T-cell (primary cell): ENCODE results near the gene ANAPC2. TPM values are rescaled to one million over a fixed set of nuclear protein-coding genes. Genes with fewer than 3 reads are reported as not detected.

Experiments used
- ATAC-seq, 4 experiments: fragments of 200-7000 bp in 3 of 4; fragments of 150-1000 bp in 1 of 4; cut with Tn5 transposase; replicated peaks in 1 of 4; 1 replicate in 3 of 4; 2 replicates in 1 of 4; pipeline ENCODE4 v1.10.0; 2021; ENCODE audit warnings: moderate library complexity in 3 of 4, mild to moderate bottlenecking in 2 of 4, moderate number of reproducible peaks in 1 of 4
- CTCF ChIA-PET, 2 donors: fragments of 300-600 bp; sonication (Branson Sonifier 250); formaldehyde crosslinking; loops; one replicate each; lab custom pipeline; 2022; ENCODE audit warnings: antibody characterized with exemption in 2 of 2; lab: Charles Lee
- POLR2A ChIA-PET, 2 donors: fragments of 300-600 bp; sonication (Branson Sonifier 250); formaldehyde crosslinking; loops; one replicate each; lab custom pipeline; 2022; ENCODE audit warnings: antibody characterized with exemption in 2 of 2; lab: Charles Lee
- DNase-seq, 35 experiments: peaks; one replicate each; pipeline versions ENCODE4 v3.0.0 to v3.0.0-alpha.2; 2013 to 2023
- H3K27ac ChIP-seq: one replicate; pipeline ENCODE4 v1.5.1; 2013; ENCODE audit warnings: low read length
- H3K27me3 ChIP-seq, 2 experiments: replicated peaks in 1 of 2; 1 replicate in 1 of 2; 2 replicates in 1 of 2; pipeline versions ENCODE4 v1.6.1 to v1.7.0; 2013; ENCODE audit warnings: low read length in 1 of 2, mixed read lengths in 1 of 2; ENCODE audit not compliant: control insufficient read depth in 2 of 2, insufficient read depth in 2 of 2; ENCODE audit errors: extremely low read depth in 1 of 2
- H3K36me3 ChIP-seq, 2 donors: 1 replicate in 1 of 2; 2 replicates in 1 of 2; pipeline versions ENCODE4 v1.6.1 to v1.7.0; 2013; ENCODE audit warnings: low read length in 1 of 2; ENCODE audit not compliant: control insufficient read depth in 2 of 2, insufficient read depth in 1 of 2; ENCODE audit errors: extremely low read depth in 1 of 2
- H3K4me1 ChIP-seq, 2 experiments: 1 replicate in 1 of 2; 2 replicates in 1 of 2; pipeline versions ENCODE4 v1.6.1 to v1.7.0; 2013; ENCODE audit warnings: low read length in 2 of 2, mixed read lengths in 1 of 2; ENCODE audit not compliant: insufficient read depth in 2 of 2, control insufficient read depth in 1 of 2; ENCODE audit errors: extremely low read depth in 1 of 2
- H3K4me3 ChIP-seq, 2 donors: 1 replicate in 1 of 2; 2 replicates in 1 of 2; pipeline versions ENCODE4 v1.5.1 to v1.7.0; 2013; ENCODE audit warnings: mild to moderate bottlenecking in 2 of 2, low read length in 1 of 2, moderate library complexity in 1 of 2; ENCODE audit not compliant: control insufficient read depth in 1 of 2; ENCODE audit errors: extremely low read depth in 1 of 2
- H3K9me3 ChIP-seq: 2 replicates; pipeline ENCODE4 v1.7.0; 2013
- H3K27ac Mint-ChIP-seq, 2 donors: one replicate each; pipeline ENCODE4 v1.8.0; 2020 to 2021; ENCODE audit warnings: mild to moderate bottlenecking in 2 of 2, mixed read lengths in 2 of 2
- H3K27me3 Mint-ChIP-seq, 2 donors: one replicate each; pipeline ENCODE4 v1.8.0; 2021 to 2022; ENCODE audit warnings: mixed read lengths in 2 of 2
- H3K36me3 Mint-ChIP-seq: one replicate; pipeline ENCODE4 v1.8.0; 2021; ENCODE audit warnings: mixed read lengths
- H3K4me1 Mint-ChIP-seq, 3 donors: one replicate each; pipeline ENCODE4 v1.8.0; 2020 to 2022; ENCODE audit warnings: mixed read lengths in 3 of 3, mild to moderate bottlenecking in 1 of 3
- H3K4me3 Mint-ChIP-seq, 3 donors: one replicate each; pipeline ENCODE4 v1.8.0; 2020 to 2022; ENCODE audit warnings: mild to moderate bottlenecking in 3 of 3, mixed read lengths in 3 of 3, moderate library complexity in 3 of 3
- H3K9me3 Mint-ChIP-seq, 3 donors: one replicate each; pipeline ENCODE4 v1.8.0; 2020 to 2022; ENCODE audit warnings: mixed read lengths in 3 of 3
- WGBS: methylation state at CpG from one replicate; pipeline ENCODE4 v1.1.5; 2013; ENCODE audit warnings: missing lambda C conversion rate; ENCODE audit not compliant: insufficient coverage; 5-methylcytosine and 5-hydroxymethylcytosine counted together
- total RNA-seq, 35 experiments: library from RNA in 6 of 35; stranded (reverse) in 6 of 35; fragments of 120-200 nt in 1 of 35; gene quantifications; one replicate each; pipeline versions ENCODE4 v1.2.1 to v1.2.4 and lab custom pipeline; 2013 to 2026

Gene ANAPC2
- total RNA-seq, 5 donors from 2014 or later (not counting 1 experiment from before 2014, with no cell fraction given), result 133 to 142 (median 141) TPM

GRCh38 chr9:137165250-137165836 lies 23.0 kb downstream of the ANAPC2 start:
- peaks cover 3 to 23% of the 10 kb centered on the region in 2 experiments for H3K4me1 ChIP-seq
- POLR2A ChIA-PET, result no interaction called here
- no peak for ATAC-seq
- peaks cover 8 to 89% of the 10 kb centered on the region in 2 experiments for H3K27me3 ChIP-seq
- peaks cover 0 to 7% (median 4%) of the 10 kb centered on the region in 3 donors for H3K4me1 Mint-ChIP-seq
- CTCF ChIA-PET, result no interaction called here
- H3K4me3 ChIP-seq, result no peak overlapping the region
- no peaks in the 10 kb centered on the region for H3K9me3 ChIP-seq
- no peak overlapping the region for H3K27ac Mint-ChIP-seq
- peaks cover 13 to 48% of the 10 kb centered on the region in 2 donors for H3K27me3 Mint-ChIP-seq
- no peak overlapping the region for H3K4me3 Mint-ChIP-seq
- H3K9me3 Mint-ChIP-seq, result no peaks in the 10 kb centered on the region
- no peaks in the 10 kb centered on the region for H3K36me3 Mint-ChIP-seq
- H3K27ac ChIP-seq, result no peak overlapping the region
- DNase-seq, result no peak
- H3K36me3 ChIP-seq, result no peaks in the 10 kb centered on the region
- 87% methylated on average over 27 of the region's 32 CpGs for WGBS

GRCh38 chr9:137164370-137165249 lies 23.8 kb downstream of the ANAPC2 start:
- Mint-ChIP-seq H3K4me1 (peaks cover 0 to 10% (median 4%) of the 10 kb centered on the region in 3 donors), H3K27me3 (peaks cover 15 to 50% of the 10 kb centered on the region in 2 donors), H3K9me3 (no peaks in the 10 kb centered on the region), H3K36me3 (no peaks in the 10 kb centered on the region), H3K27ac (no peak overlapping the region), H3K4me3 (no peak overlapping the region)
- ChIA-PET CTCF (no interaction called here), POLR2A (no interaction called here)
- Histone ChIP-seq H3K4me3 (no peak overlapping the region), H3K4me1 (peaks cover 3 to 23% of the 10 kb centered on the region in 2 experiments), H3K9me3 (no peaks in the 10 kb centered on the region), H3K36me3 (no peaks in the 10 kb centered on the region), H3K27ac (no peak overlapping the region), H3K27me3 (peaks cover 8 to 89% of the 10 kb centered on the region in 2 experiments)
- ATAC-seq, result no peak
- DNase-seq, result no peak
- 89% methylated on average over 21 of the region's 34 CpGs for WGBS

- Mint-ChIP-seq H3K4me1 (peaks cover 8 to 13% (median 9%) of the 10 kb centered on the region in 3 donors), H3K36me3 (no peaks in the 10 kb centered on the region), H3K27me3 (peaks cover 22 to 56% of the 10 kb centered on the region in 2 donors), H3K27ac (no peak overlapping the region), H3K9me3 (no peaks in the 10 kb centered on the region), H3K4me3 (no peak overlapping the region)
- Histone ChIP-seq H3K4me3 (no peak overlapping the region), H3K4me1 (peaks cover 3 to 24% of the 10 kb centered on the region in 2 experiments), H3K27me3 (peaks cover 8 to 92% of the 10 kb centered on the region in 2 experiments), H3K9me3 (no peaks in the 10 kb centered on the region), H3K27ac (no peak overlapping the region), H3K36me3 (no peaks in the 10 kb centered on the region)
- no peak for DNase-seq
- WGBS, result 93% methylated on average over 22 of the region's 22 CpGs
- ATAC-seq, result no peak
- ChIA-PET CTCF (no interaction called here), POLR2A (no interaction called here)
Observed at GRCh38 chr9:137163805-137164204, 24.6 kb downstream of the ANAPC2 start.

- Histone ChIP-seq H3K4me3 (peak overlapping the region in 1 of 2 donors; percentile 51), H3K27ac (no peak overlapping the region), H3K27me3 (peaks cover 8 to 94% of the 10 kb centered on the region in 2 experiments), H3K9me3 (no peaks in the 10 kb centered on the region), H3K36me3 (no peaks in the 10 kb centered on the region), H3K4me1 (peaks cover 3 to 26% of the 10 kb centered on the region in 2 experiments)
- no peak overlapping the region for H3K4me3 Mint-ChIP-seq
- 68% methylated on average over 24 of the region's 26 CpGs for WGBS
- ATAC-seq (no peak), DNase-seq (no peak)
- H3K4me1 Mint-ChIP-seq, result peaks cover 9 to 15% (median 11%) of the 10 kb centered on the region in 3 donors
- no peak overlapping the region for H3K27ac Mint-ChIP-seq
- no peaks in the 10 kb centered on the region for H3K36me3 Mint-ChIP-seq
- ChIA-PET CTCF (interaction anchor here in 1 of 2 donors (0.6 kb wide), 1 partner anchor 47 kb away, joined by 4 read pairs; no protein-coding TSS in a partner anchor), POLR2A (no interaction called here)
- no peaks in the 10 kb centered on the region for H3K9me3 Mint-ChIP-seq
- peaks cover 22 to 58% of the 10 kb centered on the region in 2 donors for H3K27me3 Mint-ChIP-seq
Observed at GRCh38 chr9:137163365-137163715, 25.0 kb downstream of the ANAPC2 start.

- H3K4me3 ChIP-seq, result peak overlapping the region in 1 of 2 donors; percentile 51
- peak in 6 of 35 experiments; percentile 15 to 42 (median 28) for DNase-seq
- Mint-ChIP-seq H3K27ac (no peak overlapping the region), H3K36me3 (no peaks in the 10 kb centered on the region), H3K27me3 (peaks cover 27 to 64% of the 10 kb centered on the region in 2 donors), H3K4me3 (peak overlapping the region in 1 of 3 donors; percentile 27), H3K9me3 (no peaks in the 10 kb centered on the region), H3K4me1 (peaks cover 14 to 21% (median 15%) of the 10 kb centered on the region in 3 donors)
- no peaks in the 10 kb centered on the region for H3K36me3 ChIP-seq
- peaks cover 12 to 94% of the 10 kb centered on the region in 2 experiments for H3K27me3 ChIP-seq
- WGBS, result 52% methylated on average over 72 of the region's 74 CpGs
- ATAC-seq, result peak in 1 of 4 experiments; percentile 59
- no peaks in the 10 kb centered on the region for H3K9me3 ChIP-seq
- peaks cover 3 to 25% of the 10 kb centered on the region in 2 experiments for H3K4me1 ChIP-seq
- ChIA-PET POLR2A (interaction anchor here in 1 of 2 donors (0.6 kb wide), 1 partner anchor 101 kb away, joined by 3 read pairs; no protein-coding TSS in a partner anchor), CTCF (interaction anchor here in 1 of 2 donors (0.6 kb wide), 1 partner anchor 48 kb away, joined by 4 read pairs; no protein-coding TSS in a partner anchor)
- H3K27ac ChIP-seq, result no peak overlapping the region
Observed at GRCh38 chr9:137162505-137163364, 25.6 kb downstream of the ANAPC2 start.
